Esophagus muscularis mucosa (tissue), 2 donors: ENCODE data around the gene PAM.

Source experiments
- EP300 ChIP-seq: sonication (generic); formaldehyde crosslinking; IDR thresholded peaks from one replicate; pipeline ENCODE4 v1.6.1; 2017; ENCODE audit warnings: antibody characterized with exemption
- POLR2A ChIP-seq: fragments of 450-650 bp; IDR thresholded peaks from one replicate; pipeline ENCODE4 v1.6.1; 2017; ENCODE audit warnings: antibody characterized with exemption, moderate library complexity, mild to moderate bottlenecking, low read depth

GRCh38 chr5:102749416-102750030 lies 5.6 kb upstream of the PAM start:
- no peak for TF ChIP-seq POLR2A
- no peak for TF ChIP-seq EP300
